ENCODE results near the gene TNS3. TPM values are rescaled to one million over a fixed set of nuclear protein-coding genes. Genes with fewer than 3 reads are reported as not detected.

TNS3 gene
- total RNA-seq, 5 donors from 2014 or later (not counting 1 experiment from before 2014, with no cell fraction given) = 0.58 to 3.7 (median 2.0) TPM

GRCh38 chr7:47310020-47310419, 271.9 kb downstream of the TNS3 start:
- ATAC-seq (replicated peaks in 1 of 4) (no peak), DNase-seq (no peak)
- no peak overlapping the region for H3K27ac Mint-ChIP-seq
- ChIA-PET CTCF (no interaction called here), POLR2A (no interaction called here)
- Histone ChIP-seq H3K9me3 (no peaks in the 10 kb centered on the region), H3K4me3 (ENCODE audit: control insufficient read depth in 1 of 2, extremely low read depth in 1 of 2, low read length in 1 of 2) (no peak overlapping the region), H3K36me3 (ENCODE audit: control insufficient read depth in 2 of 2, extremely low read depth in 1 of 2, insufficient read depth in 1 of 2, low read length in 1 of 2) (no peaks in the 10 kb centered on the region), H3K27me3 (replicated peaks in 1 of 2; ENCODE audit: control insufficient read depth in 2 of 2, extremely low read depth in 1 of 2, insufficient read depth in 2 of 2, low read length in 1 of 2) (peaks cover 0 to 2% of the 10 kb centered on the region in 2 experiments), H3K27ac (ENCODE audit: low read length) (no peak overlapping the region), H3K4me1 (ENCODE audit: control insufficient read depth in 1 of 2, extremely low read depth in 1 of 2, insufficient read depth in 2 of 2, low read length in 2 of 2) (no peaks in the 10 kb centered on the region)
- no peaks in the 10 kb centered on the region for H3K36me3 Mint-ChIP-seq
- H3K4me1 Mint-ChIP-seq = no peaks in the 10 kb centered on the region
- H3K27me3 Mint-ChIP-seq = no peaks in the 10 kb centered on the region
- H3K4me3 Mint-ChIP-seq = no peak overlapping the region
- 44% methylated on average over 2 of the region's 2 CpGs for WGBS (ENCODE audit: insufficient coverage)
- H3K9me3 Mint-ChIP-seq = peaks cover 8 to 10% (median 9%) of the 10 kb centered on the region in 3 donors

- 92% methylated on average over 5 of the region's 6 CpGs for WGBS (ENCODE audit: insufficient coverage)
- no peak for DNase-seq
- Mint-ChIP-seq H3K36me3 (no peaks in the 10 kb centered on the region), H3K9me3 (peaks cover 8 to 10% (median 9%) of the 10 kb centered on the region in 3 donors), H3K27me3 (no peaks in the 10 kb centered on the region), H3K4me1 (no peaks in the 10 kb centered on the region), H3K4me3 (no peak overlapping the region), H3K27ac (no peak overlapping the region)
- Histone ChIP-seq H3K4me3 (ENCODE audit: control insufficient read depth in 1 of 2, extremely low read depth in 1 of 2, low read length in 1 of 2) (no peak overlapping the region), H3K9me3 (no peaks in the 10 kb centered on the region), H3K27me3 (replicated peaks in 1 of 2; ENCODE audit: control insufficient read depth in 2 of 2, extremely low read depth in 1 of 2, insufficient read depth in 2 of 2, low read length in 1 of 2) (no peaks in the 10 kb centered on the region), H3K27ac (ENCODE audit: low read length) (no peak overlapping the region), H3K4me1 (ENCODE audit: control insufficient read depth in 1 of 2, extremely low read depth in 1 of 2, insufficient read depth in 2 of 2, low read length in 2 of 2) (no peaks in the 10 kb centered on the region), H3K36me3 (ENCODE audit: control insufficient read depth in 2 of 2, extremely low read depth in 1 of 2, insufficient read depth in 1 of 2, low read length in 1 of 2) (no peaks in the 10 kb centered on the region)
- ChIA-PET POLR2A (no interaction called here), CTCF (no interaction called here)
- no peak for ATAC-seq (replicated peaks in 1 of 4)
Measured at GRCh38 chr7:47308808-47309207, 273.1 kb downstream of the TNS3 start.

- POLR2A ChIA-PET = no interaction called here
Measured at GRCh38 chr7:47307311-47307710, 274.6 kb downstream of the TNS3 start.

GRCh38 chr7:47304727-47305719, 276.9 kb downstream of the TNS3 start:
- Mint-ChIP-seq H3K4me3 (no peak overlapping the region), H3K27ac (no peak overlapping the region), H3K9me3 (peaks cover 5 to 8% (median 6%) of the 10 kb centered on the region in 3 donors), H3K27me3 (peaks cover 0 to 3% of the 10 kb centered on the region in 2 donors), H3K4me1 (no peaks in the 10 kb centered on the region), H3K36me3 (no peaks in the 10 kb centered on the region)
- no peak overlapping the region for H3K27ac ChIP-seq (ENCODE audit: low read length)
- H3K9me3 ChIP-seq = no peaks in the 10 kb centered on the region
- no peaks in the 10 kb centered on the region for H3K36me3 ChIP-seq (ENCODE audit: control insufficient read depth in 2 of 2, extremely low read depth in 1 of 2, insufficient read depth in 1 of 2, low read length in 1 of 2)
- ChIA-PET POLR2A (no interaction called here), CTCF (no interaction called here)
- H3K4me3 ChIP-seq (ENCODE audit: control insufficient read depth in 1 of 2, extremely low read depth in 1 of 2, low read length in 1 of 2) = no peak overlapping the region
- H3K27me3 ChIP-seq (replicated peaks in 1 of 2; ENCODE audit: control insufficient read depth in 2 of 2, extremely low read depth in 1 of 2, insufficient read depth in 2 of 2, low read length in 1 of 2) = no peaks in the 10 kb centered on the region
- no peaks in the 10 kb centered on the region for H3K4me1 ChIP-seq (ENCODE audit: control insufficient read depth in 1 of 2, extremely low read depth in 1 of 2, insufficient read depth in 2 of 2, low read length in 2 of 2)
- ATAC-seq (replicated peaks in 1 of 4) (no peak), DNase-seq (no peak)
- 80% methylated on average over 21 of the region's 27 CpGs for WGBS (ENCODE audit: insufficient coverage)

More at GRCh38 chr7:47307311-47307710, 274.6 kb downstream of the TNS3 start:
- Mint-ChIP-seq H3K27me3 (no peaks in the 10 kb centered on the region), H3K9me3 (peaks cover 8 to 10% (median 9%) of the 10 kb centered on the region in 3 donors), H3K27ac (no peak overlapping the region), H3K36me3 (no peaks in the 10 kb centered on the region), H3K4me3 (no peak overlapping the region), H3K4me1 (no peaks in the 10 kb centered on the region)
- WGBS (ENCODE audit: insufficient coverage) = no CpG with 5 or more reads among the region's 3 CpGs
- DNase-seq (no peak), ATAC-seq (replicated peaks in 1 of 4) (no peak)
- Histone ChIP-seq H3K4me1 (ENCODE audit: control insufficient read depth in 1 of 2, extremely low read depth in 1 of 2, insufficient read depth in 2 of 2, low read length in 2 of 2) (no peaks in the 10 kb centered on the region), H3K27me3 (replicated peaks in 1 of 2; ENCODE audit: control insufficient read depth in 2 of 2, extremely low read depth in 1 of 2, insufficient read depth in 2 of 2, low read length in 1 of 2) (no peaks in the 10 kb centered on the region), H3K4me3 (ENCODE audit: control insufficient read depth in 1 of 2, extremely low read depth in 1 of 2, low read length in 1 of 2) (no peak overlapping the region), H3K36me3 (ENCODE audit: control insufficient read depth in 2 of 2, extremely low read depth in 1 of 2, insufficient read depth in 1 of 2, low read length in 1 of 2) (no peaks in the 10 kb centered on the region), H3K9me3 (no peaks in the 10 kb centered on the region), H3K27ac (ENCODE audit: low read length) (no peak overlapping the region)
- CTCF ChIA-PET = no interaction called here

- ChIA-PET CTCF (no interaction called here), POLR2A (no interaction called here)
- no peaks in the 10 kb centered on the region for H3K36me3 Mint-ChIP-seq
- ATAC-seq (replicated peaks in 1 of 4) = no peak
- no peak for DNase-seq
- Histone ChIP-seq H3K36me3 (ENCODE audit: control insufficient read depth in 2 of 2, extremely low read depth in 1 of 2, insufficient read depth in 1 of 2, low read length in 1 of 2) (no peaks in the 10 kb centered on the region), H3K4me3 (ENCODE audit: control insufficient read depth in 1 of 2, extremely low read depth in 1 of 2, low read length in 1 of 2) (no peak overlapping the region), H3K4me1 (ENCODE audit: control insufficient read depth in 1 of 2, extremely low read depth in 1 of 2, insufficient read depth in 2 of 2, low read length in 2 of 2) (no peaks in the 10 kb centered on the region), H3K9me3 (no peaks in the 10 kb centered on the region), H3K27ac (ENCODE audit: low read length) (no peak overlapping the region), H3K27me3 (replicated peaks in 1 of 2; ENCODE audit: control insufficient read depth in 2 of 2, extremely low read depth in 1 of 2, insufficient read depth in 2 of 2, low read length in 1 of 2) (no peaks in the 10 kb centered on the region)
- H3K27me3 Mint-ChIP-seq = peaks cover 0 to 3% of the 10 kb centered on the region in 2 donors
- no peak overlapping the region for H3K27ac Mint-ChIP-seq
- no peaks in the 10 kb centered on the region for H3K4me1 Mint-ChIP-seq
- WGBS (ENCODE audit: insufficient coverage) = 78% methylated on average over 17 of the region's 22 CpGs
- H3K9me3 Mint-ChIP-seq = peaks cover 3 to 6% (median 4%) of the 10 kb centered on the region in 3 donors
- no peak overlapping the region for H3K4me3 Mint-ChIP-seq
Measured at GRCh38 chr7:47303695-47304453, 278.0 kb downstream of the TNS3 start.

GRCh38 chr7:47303014-47303694, 278.8 kb downstream of the TNS3 start:
- ChIA-PET CTCF (no interaction called here), POLR2A (no interaction called here)
- H3K4me3 ChIP-seq (ENCODE audit: control insufficient read depth in 1 of 2, extremely low read depth in 1 of 2, low read length in 1 of 2) = no peak overlapping the region
- Mint-ChIP-seq H3K27ac (no peak overlapping the region), H3K27me3 (peaks cover 0 to 3% of the 10 kb centered on the region in 2 donors), H3K4me1 (no peaks in the 10 kb centered on the region), H3K9me3 (no peaks in the 10 kb centered on the region), H3K36me3 (no peaks in the 10 kb centered on the region), H3K4me3 (no peak overlapping the region)
- no peak overlapping the region for H3K27ac ChIP-seq (ENCODE audit: low read length)
- no peaks in the 10 kb centered on the region for H3K4me1 ChIP-seq (ENCODE audit: control insufficient read depth in 1 of 2, extremely low read depth in 1 of 2, insufficient read depth in 2 of 2, low read length in 2 of 2)
- H3K36me3 ChIP-seq (ENCODE audit: control insufficient read depth in 2 of 2, extremely low read depth in 1 of 2, insufficient read depth in 1 of 2, low read length in 1 of 2) = no peaks in the 10 kb centered on the region
- ATAC-seq (replicated peaks in 1 of 4) (no peak), DNase-seq (no peak)
- H3K27me3 ChIP-seq (replicated peaks in 1 of 2; ENCODE audit: control insufficient read depth in 2 of 2, extremely low read depth in 1 of 2, insufficient read depth in 2 of 2, low read length in 1 of 2) = no peaks in the 10 kb centered on the region
- WGBS (ENCODE audit: insufficient coverage) = 92% methylated on average over 30 of the region's 30 CpGs
- H3K9me3 ChIP-seq = no peaks in the 10 kb centered on the region
